ENCODE results near the gene MAP1A. TPM values are rescaled to one million over a fixed set of nuclear protein-coding genes. Genes with fewer than 3 reads are reported as not detected.

The MAP1A gene
- total and polyA plus RNA-seq, 8 donors = 0.61 to 10.1 (median 5.0) TPM

GRCh38 chr15:43522247-43522646 lies 4.8 kb downstream of the MAP1A start:
- Histone ChIP-seq H3K4me1 (peaks cover 3 to 20% (median 18%) of the 10 kb centered on the region in 4 donors), H3K4me3 (no peak overlapping the region), H3K36me3 (peaks cover 7 to 68% (median 38%) of the 10 kb centered on the region in 4 donors), H3K27ac (no peak overlapping the region), H3K9me3 (no peaks in the 10 kb centered on the region), H3K27me3 (peaks cover 0 to 21% (median 16%) of the 10 kb centered on the region in 3 donors)
- TF ChIP-seq EP300 (IDR thresholded peaks at IDR 0.05) = no peak
- no peak for TF ChIP-seq POLR2AphosphoS5 (IDR thresholded peaks at IDR 0.05)
- TF ChIP-seq POLR2A (IDR thresholded peaks at IDR 0.05) = no peak
- TF ChIP-seq CTCF (IDR thresholded peaks at IDR 0.05) = no peak
- 51 to 73% (median 55%) methylated on average over 9 of the region's 9 CpGs for WGBS, 5 donors
- intact Hi-C loops (cut with DNase I; ENCODE audit: low total_unique reads) = no loop called here
- DNase-seq = no peak

- Histone ChIP-seq H3K4me1 (peaks cover 0 to 7% (median 6%) of the 10 kb centered on the region in 4 donors), H3K9me3 (no peaks in the 10 kb centered on the region), H3K4me3 (no peak overlapping the region), H3K27me3 (peaks cover 0 to 7% (median 2%) of the 10 kb centered on the region in 3 donors), H3K27ac (no peak overlapping the region), H3K36me3 (peaks cover 7 to 69% (median 38%) of the 10 kb centered on the region in 4 donors)
- intact Hi-C loops (cut with DNase I; ENCODE audit: low total_unique reads) = no loop called here
- TF ChIP-seq POLR2A (IDR thresholded peaks at IDR 0.05) = no peak
- no peak for TF ChIP-seq EP300 (IDR thresholded peaks at IDR 0.05)
- TF ChIP-seq CTCF (IDR thresholded peaks at IDR 0.05) = no peak
- TF ChIP-seq POLR2AphosphoS5 (IDR thresholded peaks at IDR 0.05) = no peak
- WGBS, 5 donors = 86 to 97% (median 91%) methylated on average over 6 to 7 of the region's 7 CpGs
- no peak for DNase-seq
Observed at GRCh38 chr15:43523646-43524045, 6.2 kb downstream of the MAP1A start.

GRCh38 chr15:43524254-43524845 lies 6.9 kb downstream of the MAP1A start:
- no peaks in the 10 kb centered on the region for H3K9me3 ChIP-seq
- H3K27me3 ChIP-seq = peaks cover 0 to under 1% (median 0%) of the 10 kb centered on the region in 3 donors
- no peak overlapping the region for H3K4me3 ChIP-seq
- intact Hi-C loops (cut with DNase I; ENCODE audit: low total_unique reads) = no loop called here
- H3K36me3 ChIP-seq = peaks cover 7 to 69% (median 38%) of the 10 kb centered on the region in 4 donors
- no peaks in the 10 kb centered on the region for H3K4me1 ChIP-seq
- DNase-seq = no peak
- H3K27ac ChIP-seq = no peak overlapping the region
- no peak for TF ChIP-seq EP300 (IDR thresholded peaks at IDR 0.05)
- TF ChIP-seq POLR2AphosphoS5 (IDR thresholded peaks at IDR 0.05) = no peak
- TF ChIP-seq POLR2A (IDR thresholded peaks at IDR 0.05) = no peak
- no peak for TF ChIP-seq CTCF (IDR thresholded peaks at IDR 0.05)
- 86 to 93% (median 92%) methylated on average over 4 of the region's 4 CpGs for WGBS, 5 donors

- intact Hi-C loops (cut with DNase I; ENCODE audit: low total_unique reads) = no loop called here
- Histone ChIP-seq H3K9me3 (no peaks in the 10 kb centered on the region), H3K36me3 (peaks cover 7 to 69% (median 41%) of the 10 kb centered on the region in 4 donors), H3K27ac (no peak overlapping the region), H3K27me3 (no peaks in the 10 kb centered on the region), H3K4me1 (no peaks in the 10 kb centered on the region), H3K4me3 (no peak overlapping the region)
- WGBS, 5 donors = 74 to 90% (median 89%) methylated on average over 3 to 4 of the region's 4 CpGs
- DNase-seq = no peak
- no peak for TF ChIP-seq POLR2AphosphoS5 (IDR thresholded peaks at IDR 0.05)
- TF ChIP-seq POLR2A (IDR thresholded peaks at IDR 0.05) = no peak
- no peak for TF ChIP-seq EP300 (IDR thresholded peaks at IDR 0.05)
- TF ChIP-seq CTCF (IDR thresholded peaks at IDR 0.05) = no peak
Observed at GRCh38 chr15:43525131-43525530, 7.7 kb downstream of the MAP1A start.
